GM12875 (cell line): ENCODE data around the gene PZP.
A peak's percentile ranks its signal among the peaks of the same experiment; 100 is the strongest.

Experiments
- H3K4me3 ChIP-seq: one replicate; pipeline ENCODE4 v1.5.1; 2011; ENCODE audit warnings: low read depth, low read length, control low read depth
- TF ChIP-seq, protein P1 (sequence below): IDR thresholded peaks from 2 replicates; pipeline ENCODE4 v1.5.1; 2011; ENCODE audit warnings: low read depth, mild to moderate bottlenecking, control low read depth, inconsistent platforms, low read length, moderate library complexity, borderline replicate concordance; ENCODE audit not compliant: insufficient read depth

The PZP gene

DNA sequence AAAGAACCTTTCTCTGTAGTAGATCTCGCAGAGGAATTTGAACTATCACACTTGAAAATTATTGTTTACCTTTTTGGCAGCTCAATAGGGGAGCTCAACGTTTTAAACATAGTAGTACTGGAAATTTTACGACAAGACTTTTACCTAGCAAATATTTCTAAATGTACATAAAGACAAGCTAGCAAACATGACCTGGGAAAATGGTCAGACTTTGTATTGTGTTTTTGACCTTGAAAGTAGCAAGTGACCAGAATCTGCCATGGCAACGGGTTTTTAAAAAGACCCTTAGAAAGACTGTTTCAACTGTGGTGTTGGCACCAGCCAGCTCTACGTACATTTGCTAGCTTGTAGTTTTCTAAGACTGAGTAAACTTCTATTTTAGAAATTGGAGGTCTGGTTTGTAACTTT, 72.3 kb downstream of the PZP start:
- H3K4me3 ChIP-seq = no peak overlapping the region
- TF ChIP-seq, protein P1, sequence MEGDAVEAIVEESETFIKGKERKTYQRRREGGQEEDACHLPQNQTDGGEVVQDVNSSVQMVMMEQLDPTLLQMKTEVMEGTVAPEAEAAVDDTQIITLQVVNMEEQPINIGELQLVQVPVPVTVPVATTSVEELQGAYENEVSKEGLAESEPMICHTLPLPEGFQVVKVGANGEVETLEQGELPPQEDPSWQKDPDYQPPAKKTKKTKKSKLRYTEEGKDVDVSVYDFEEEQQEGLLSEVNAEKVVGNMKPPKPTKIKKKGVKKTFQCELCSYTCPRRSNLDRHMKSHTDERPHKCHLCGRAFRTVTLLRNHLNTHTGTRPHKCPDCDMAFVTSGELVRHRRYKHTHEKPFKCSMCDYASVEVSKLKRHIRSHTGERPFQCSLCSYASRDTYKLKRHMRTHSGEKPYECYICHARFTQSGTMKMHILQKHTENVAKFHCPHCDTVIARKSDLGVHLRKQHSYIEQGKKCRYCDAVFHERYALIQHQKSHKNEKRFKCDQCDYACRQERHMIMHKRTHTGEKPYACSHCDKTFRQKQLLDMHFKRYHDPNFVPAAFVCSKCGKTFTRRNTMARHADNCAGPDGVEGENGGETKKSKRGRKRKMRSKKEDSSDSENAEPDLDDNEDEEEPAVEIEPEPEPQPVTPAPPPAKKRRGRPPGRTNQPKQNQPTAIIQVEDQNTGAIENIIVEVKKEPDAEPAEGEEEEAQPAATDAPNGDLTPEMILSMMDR = no peak

DNA sequence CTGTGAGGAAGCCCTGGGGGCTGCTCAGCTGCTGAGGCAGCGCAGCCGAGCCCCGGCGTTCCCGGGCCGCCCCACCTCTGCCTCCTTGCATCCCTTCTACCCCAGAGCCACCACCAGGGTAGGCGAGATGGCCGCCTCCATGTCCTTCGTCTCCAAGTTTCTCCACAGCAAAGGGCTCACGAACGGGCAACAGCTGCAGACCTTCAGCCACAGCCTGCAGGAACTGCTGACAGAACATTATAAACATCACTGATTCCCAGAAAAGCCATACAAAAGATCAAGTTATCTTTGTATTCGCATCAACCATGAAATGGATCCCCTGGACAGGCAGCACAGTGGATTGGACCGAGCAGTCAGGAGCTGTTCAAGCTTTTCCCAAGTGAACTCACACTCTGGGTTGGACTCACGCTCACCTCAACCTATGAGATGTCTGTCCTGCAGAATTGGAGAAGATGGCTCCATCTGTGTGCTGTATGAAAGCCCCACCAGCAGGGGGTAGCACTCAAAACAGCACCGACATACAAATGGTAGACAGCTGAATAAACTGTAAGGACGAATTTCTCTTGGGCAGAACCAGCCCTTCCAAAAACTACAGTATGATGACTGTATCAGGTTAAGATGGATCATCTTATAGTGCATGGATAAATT, 73.1 kb downstream of the PZP start:
- TF ChIP-seq, protein P1 = peak; percentile 63; the same call in 1 of the 2 replicates
- no peak overlapping the region for H3K4me3 ChIP-seq

DNA sequence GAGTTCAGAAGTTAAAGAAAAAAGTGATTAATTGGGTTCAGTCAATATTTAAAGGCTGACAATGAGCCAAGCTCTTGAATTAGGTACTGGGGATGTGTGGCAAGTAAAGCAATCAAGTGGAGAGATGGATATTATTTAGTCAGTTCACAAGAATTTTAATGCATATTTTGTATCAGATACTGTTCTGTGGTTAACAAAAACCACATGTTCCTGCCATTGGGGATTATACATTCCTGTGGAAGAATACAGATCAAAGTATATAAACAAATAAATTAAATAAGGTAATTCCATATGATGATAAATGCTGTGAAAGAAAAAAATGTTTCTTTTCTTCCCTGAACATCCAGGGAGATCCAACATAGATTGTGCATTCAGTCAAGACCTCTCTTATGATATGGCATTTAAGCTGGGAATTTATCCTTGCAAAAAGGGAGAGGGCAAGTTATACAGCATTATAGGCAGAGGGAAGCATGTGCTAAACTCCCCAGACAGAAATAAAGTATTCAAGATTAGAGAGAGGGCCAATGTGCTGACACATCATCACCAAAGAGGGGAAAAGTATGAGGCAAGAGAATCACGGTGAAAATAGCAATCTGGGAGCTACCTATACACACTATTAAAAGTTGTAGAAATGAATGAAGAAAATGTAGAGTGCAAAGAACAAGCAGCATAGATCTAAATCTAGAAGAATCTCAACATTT, 74.8 kb downstream of the PZP start:
- TF ChIP-seq, protein P1 = no peak
- H3K4me3 ChIP-seq = no peak overlapping the region

DNA sequence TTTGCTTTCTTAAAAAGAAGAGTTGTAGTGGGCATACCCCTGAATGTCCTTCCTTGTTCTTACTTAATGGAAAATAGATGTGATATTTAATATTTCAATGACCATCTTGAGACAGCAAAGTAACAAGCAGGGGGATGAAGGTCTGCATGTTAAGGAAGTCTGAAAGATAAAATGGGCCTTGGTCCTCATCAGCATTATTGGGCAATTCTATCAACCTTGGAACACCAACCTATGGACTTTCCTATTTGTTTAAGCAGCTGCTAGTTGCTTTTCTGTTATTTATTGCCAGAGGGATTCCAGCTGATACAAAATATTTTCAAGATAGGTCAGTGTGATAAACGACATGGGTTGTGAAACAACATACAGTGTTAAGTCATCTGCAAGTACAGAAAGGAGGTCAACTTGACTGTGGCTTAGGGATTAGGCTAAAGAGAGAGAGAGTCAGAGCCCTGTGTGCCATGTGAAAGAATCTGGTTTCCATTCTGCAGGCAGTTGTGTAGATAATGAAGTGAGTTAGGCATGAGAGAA, 76.1 kb downstream of the PZP start:
- TF ChIP-seq, protein P1 = no peak
- no peak overlapping the region for H3K4me3 ChIP-seq

DNA sequence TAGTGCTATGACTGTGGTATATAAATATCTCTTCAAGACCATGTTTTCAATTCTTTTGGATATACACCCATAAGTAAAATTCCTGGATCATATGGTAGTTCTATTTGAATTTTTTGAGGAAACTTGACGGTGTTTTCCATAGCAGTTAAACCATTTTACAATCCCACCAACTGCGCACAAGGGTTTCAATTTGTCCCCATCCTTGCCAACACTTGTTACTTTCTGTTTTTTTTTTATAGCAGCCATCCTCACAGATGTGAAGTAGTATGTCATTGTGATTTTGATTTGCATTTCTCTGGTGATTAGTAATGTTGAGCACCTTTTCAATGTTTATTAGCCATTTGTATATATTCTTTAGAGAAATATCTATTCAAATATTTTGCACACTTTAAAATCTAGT, 78.0 kb downstream of the PZP start:
- no peak overlapping the region for H3K4me3 ChIP-seq

DNA sequence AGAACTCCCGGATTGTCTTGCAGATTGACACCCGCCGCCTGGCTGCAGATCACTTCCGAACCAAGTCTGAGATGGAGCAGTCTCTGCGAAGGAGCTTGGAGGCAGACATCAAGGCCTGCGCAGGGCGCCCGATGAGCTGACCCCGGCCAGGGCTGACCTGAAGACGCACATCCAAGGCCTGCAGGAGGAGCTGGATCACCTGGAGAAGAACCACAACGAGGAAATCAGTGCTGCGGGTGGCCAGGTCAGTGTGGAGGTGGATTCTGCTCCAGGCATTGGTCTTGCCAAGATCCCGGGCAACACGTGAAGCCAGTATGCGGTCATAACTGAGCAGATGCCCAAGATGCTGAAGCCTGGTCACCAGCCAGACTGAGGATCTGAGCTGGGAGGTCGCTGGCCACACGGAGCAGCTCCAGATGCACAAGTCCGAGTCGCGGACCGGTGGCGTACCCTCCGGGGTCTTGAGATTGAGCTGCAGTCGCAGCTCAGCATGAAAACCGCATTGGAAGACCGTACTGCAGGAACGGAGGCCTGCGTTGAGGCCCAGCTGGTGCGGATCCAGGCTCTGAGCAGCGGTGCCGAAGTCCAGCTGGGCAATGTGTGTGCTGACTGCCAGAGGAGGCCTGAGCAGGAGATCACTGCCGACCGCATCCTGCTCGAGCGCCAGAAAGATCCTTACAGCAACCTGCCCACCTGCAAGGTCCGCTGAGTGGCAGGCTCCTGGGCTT, 80.1 kb downstream of the PZP start:
- H3K4me3 ChIP-seq = no peak overlapping the region
- TF ChIP-seq, protein P1 = no peak

More for the DNA sequence above, 78.0 kb downstream of the PZP start:
- TF ChIP-seq, protein P1 = no peak

DNA sequence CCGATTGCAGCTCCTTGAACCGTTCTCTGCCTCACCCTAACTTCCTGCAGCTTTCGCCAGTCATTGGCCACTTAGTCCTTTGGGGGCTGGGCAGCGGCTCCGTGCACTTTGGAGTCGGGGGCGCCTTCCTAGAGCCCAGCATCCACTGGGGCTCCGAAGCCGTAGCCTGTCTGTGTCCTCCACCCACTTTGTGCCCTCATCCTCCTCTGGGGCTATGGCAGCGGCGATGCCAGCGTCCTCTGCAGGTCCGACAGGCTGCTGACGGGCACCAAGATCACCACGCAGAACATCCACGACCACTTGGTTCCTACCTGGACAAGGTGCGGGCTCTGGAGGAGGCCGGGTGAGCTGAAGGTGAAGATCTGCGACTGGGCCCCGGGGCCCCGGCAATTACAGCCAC, 80.7 kb downstream of the PZP start:
- TF ChIP-seq, protein P1 = no peak

More for the DNA sequence above, 80.7 kb downstream of the PZP start:
- H3K4me3 ChIP-seq = no peak overlapping the region
